Loucy (cell line): Measurements from ENCODE around the gene COA8.

Experiments used
- H2AFZ ChIP-seq: fragments of 200-600 bp; sonication (generic); 2 replicates; pipeline ENCODE4 v1.6.0; 2016; ENCODE audit warnings: antibody characterized with exemption, mild to moderate bottlenecking, low read length, moderate library complexity
- H3F3A ChIP-seq: fragments of 200-600 bp; 2 replicates; pipeline ENCODE4 v1.6.0; 2016; ENCODE audit warnings: antibody characterized with exemption, low read depth, mild to moderate bottlenecking
- H3K27me3 ChIP-seq: fragments of 200-600 bp; sonication (generic); 2 replicates; pipeline ENCODE4 v1.6.1; 2014; ENCODE audit warnings: low read length, mild to moderate bottlenecking; ENCODE audit not compliant: insufficient read depth, poor library complexity, severe bottlenecking
- H3K36me3 ChIP-seq: fragments of 200-600 bp; sonication (generic); 2 replicates; pipeline ENCODE4 v1.6.1; 2016; ENCODE audit warnings: low read length; ENCODE audit not compliant: insufficient read depth
- H3K4me1 ChIP-seq: fragments of 200-600 bp; sonication (generic); 2 replicates; pipeline ENCODE4 v1.5.1; 2014; ENCODE audit warnings: low read length, mild to moderate bottlenecking; ENCODE audit not compliant: insufficient read depth, poor library complexity, severe bottlenecking
- H3K4me2 ChIP-seq: fragments of 200-600 bp; sonication (generic); 2 replicates; pipeline ENCODE4 v1.6.0; 2014; ENCODE audit warnings: antibody characterized with exemption, low read length, low read depth, mild to moderate bottlenecking; ENCODE audit not compliant: poor library complexity, severe bottlenecking
- H3K4me3 ChIP-seq: fragments of 200-600 bp; sonication (generic); 2 replicates; pipeline ENCODE4 v1.5.1; 2014; ENCODE audit warnings: low read length, mild to moderate bottlenecking, mixed read lengths; ENCODE audit not compliant: poor library complexity, severe bottlenecking
- H3K79me2 ChIP-seq: fragments of 200-600 bp; sonication (generic); 2 replicates; pipeline ENCODE4 v1.6.1; 2014; ENCODE audit warnings: low read length; ENCODE audit not compliant: insufficient read depth
- H3K9ac ChIP-seq: fragments of 200-600 bp; sonication (generic); 2 replicates; pipeline ENCODE4 v1.6.0; 2014; ENCODE audit warnings: mild to moderate bottlenecking, low read depth, low read length, moderate library complexity; ENCODE audit not compliant: poor library complexity, severe bottlenecking
- H3K9me2 ChIP-seq: fragments of 200-600 bp; sonication (generic); replicated peaks from 2 replicates; pipeline ENCODE4 v1.6.1; 2016; ENCODE audit warnings: low read depth, low read length, mixed read lengths
- H3K9me3 ChIP-seq: fragments of 200-600 bp; sonication (generic); 2 replicates; pipeline ENCODE4 v1.6.1; 2014; ENCODE audit warnings: mild to moderate bottlenecking, antibody characterized with exemption, low read length, low read depth; ENCODE audit not compliant: insufficient read depth
- H4K20me1 ChIP-seq: fragments of 200-600 bp; sonication (generic); 2 replicates; pipeline ENCODE4 v1.6.0; 2014; ENCODE audit warnings: antibody characterized with exemption, low read length, mild to moderate bottlenecking; ENCODE audit not compliant: insufficient read depth, poor library complexity, severe bottlenecking
- CTCF ChIP-seq: fragments of 200-600 bp; sonication (generic); conservative IDR thresholded peaks from 2 replicates; pipeline ENCODE4 v1.5.1; 2014; ENCODE audit warnings: mild to moderate bottlenecking, antibody characterized with exemption, low read length
- EZH2phosphoT487 ChIP-seq: fragments of 200-600 bp; IDR thresholded peaks from 2 replicates; pipeline ENCODE4 v1.6.1; 2018; ENCODE audit warnings: antibody characterized with exemption, mild to moderate bottlenecking, moderate library complexity, borderline replicate concordance

Gene COA8

GRCh38 chr14:103544388-103545218, 18.2 kb upstream of the COA8 start:
- H3K79me2 ChIP-seq: no peaks in the 10 kb centered on the region
- no peak overlapping the region for H3K9ac ChIP-seq
- no peak overlapping the region for H3K4me3 ChIP-seq
- no peak overlapping the region for H2AFZ ChIP-seq
- no peaks in the 10 kb centered on the region for H3F3A ChIP-seq
- no peaks in the 10 kb centered on the region for H3K27me3 ChIP-seq
- H3K9me3 ChIP-seq: no peaks in the 10 kb centered on the region
- no peaks in the 10 kb centered on the region for H3K9me2 ChIP-seq
- no peaks in the 10 kb centered on the region for H4K20me1 ChIP-seq
- H3K4me1 ChIP-seq: no peaks in the 10 kb centered on the region
- H3K36me3 ChIP-seq: no peaks in the 10 kb centered on the region
- H3K4me2 ChIP-seq: no peak overlapping the region
- TF ChIP-seq CTCF (no peak), EZH2phosphoT487 (no peak)

GRCh38 chr14:103545219-103545914, 17.4 kb upstream of the COA8 start:
- no peaks in the 10 kb centered on the region for H3K4me1 ChIP-seq
- no peak overlapping the region for H2AFZ ChIP-seq
- no peaks in the 10 kb centered on the region for H3F3A ChIP-seq
- H3K9ac ChIP-seq: no peak overlapping the region
- no peaks in the 10 kb centered on the region for H3K9me2 ChIP-seq
- H3K79me2 ChIP-seq: no peaks in the 10 kb centered on the region
- H3K9me3 ChIP-seq: no peaks in the 10 kb centered on the region
- H3K4me2 ChIP-seq: no peak overlapping the region
- H3K27me3 ChIP-seq: no peaks in the 10 kb centered on the region
- no peaks in the 10 kb centered on the region for H4K20me1 ChIP-seq
- no peaks in the 10 kb centered on the region for H3K36me3 ChIP-seq
- TF ChIP-seq CTCF (no peak), EZH2phosphoT487 (no peak)
- no peak overlapping the region for H3K4me3 ChIP-seq

GRCh38 chr14:103545915-103546651, 16.7 kb upstream of the COA8 start:
- Histone ChIP-seq H3K4me1 (no peaks in the 10 kb centered on the region), H3K4me3 (no peak overlapping the region), H3K79me2 (no peaks in the 10 kb centered on the region), H2AFZ (no peak overlapping the region), H3K27me3 (no peaks in the 10 kb centered on the region), H4K20me1 (no peaks in the 10 kb centered on the region), H3K9me3 (no peaks in the 10 kb centered on the region), H3F3A (no peaks in the 10 kb centered on the region), H3K4me2 (no peak overlapping the region), H3K9ac (no peak overlapping the region), H3K36me3 (no peaks in the 10 kb centered on the region), H3K9me2 (no peaks in the 10 kb centered on the region)
- TF ChIP-seq EZH2phosphoT487 (no peak), CTCF (no peak)
